Measurements from ENCODE around the gene PDP2. TPM values are rescaled to one million over a fixed set of nuclear protein-coding genes. Genes with fewer than 3 reads are reported as not detected.

Gene PDP2
- total RNA-seq, 1 donor from 2014 or later: 9.0 TPM

DNA sequence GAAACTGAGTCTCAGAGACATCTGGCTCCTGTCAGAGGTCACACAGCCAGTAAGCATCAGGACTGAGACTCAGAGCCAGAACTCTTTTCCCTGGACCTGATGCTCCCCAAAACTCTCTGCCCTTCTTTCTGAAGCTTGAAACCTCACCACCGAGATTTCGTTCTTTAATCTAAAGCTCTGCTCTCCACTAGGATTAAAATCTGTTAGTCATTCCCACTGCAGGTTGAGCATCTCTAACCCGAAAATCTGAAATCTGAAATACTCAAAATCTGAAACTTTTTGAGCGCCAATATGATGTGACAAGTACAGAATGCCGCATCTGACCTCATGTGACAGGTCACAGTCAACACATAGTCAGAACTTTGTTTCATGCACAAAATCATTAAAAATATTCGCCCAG lies 36.2 kb downstream of the PDP2 start:
- H3K27ac Mint-ChIP-seq (ENCODE audit: unreplicated experiment): no peak overlapping the region
- H3K36me3 Mint-ChIP-seq (ENCODE audit: low read depth): no peaks in the 10 kb centered on the region
- no peaks in the 10 kb centered on the region for H3K4me1 Mint-ChIP-seq (ENCODE audit: low read depth)
- peaks cover 21% of the 10 kb centered on the region for H3K27me3 Mint-ChIP-seq (ENCODE audit: low read depth)
- no peak overlapping the region for H3K4me3 Mint-ChIP-seq (ENCODE audit: unreplicated experiment)
- TF ChIP-seq, protein P1, sequence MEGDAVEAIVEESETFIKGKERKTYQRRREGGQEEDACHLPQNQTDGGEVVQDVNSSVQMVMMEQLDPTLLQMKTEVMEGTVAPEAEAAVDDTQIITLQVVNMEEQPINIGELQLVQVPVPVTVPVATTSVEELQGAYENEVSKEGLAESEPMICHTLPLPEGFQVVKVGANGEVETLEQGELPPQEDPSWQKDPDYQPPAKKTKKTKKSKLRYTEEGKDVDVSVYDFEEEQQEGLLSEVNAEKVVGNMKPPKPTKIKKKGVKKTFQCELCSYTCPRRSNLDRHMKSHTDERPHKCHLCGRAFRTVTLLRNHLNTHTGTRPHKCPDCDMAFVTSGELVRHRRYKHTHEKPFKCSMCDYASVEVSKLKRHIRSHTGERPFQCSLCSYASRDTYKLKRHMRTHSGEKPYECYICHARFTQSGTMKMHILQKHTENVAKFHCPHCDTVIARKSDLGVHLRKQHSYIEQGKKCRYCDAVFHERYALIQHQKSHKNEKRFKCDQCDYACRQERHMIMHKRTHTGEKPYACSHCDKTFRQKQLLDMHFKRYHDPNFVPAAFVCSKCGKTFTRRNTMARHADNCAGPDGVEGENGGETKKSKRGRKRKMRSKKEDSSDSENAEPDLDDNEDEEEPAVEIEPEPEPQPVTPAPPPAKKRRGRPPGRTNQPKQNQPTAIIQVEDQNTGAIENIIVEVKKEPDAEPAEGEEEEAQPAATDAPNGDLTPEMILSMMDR (IDR thresholded peaks at IDR 0.05): no peak
- no peaks in the 10 kb centered on the region for H3K9me3 Mint-ChIP-seq (ENCODE audit: low read depth)
- DNase-seq (ENCODE audit: low spot score): no peak

DNA sequence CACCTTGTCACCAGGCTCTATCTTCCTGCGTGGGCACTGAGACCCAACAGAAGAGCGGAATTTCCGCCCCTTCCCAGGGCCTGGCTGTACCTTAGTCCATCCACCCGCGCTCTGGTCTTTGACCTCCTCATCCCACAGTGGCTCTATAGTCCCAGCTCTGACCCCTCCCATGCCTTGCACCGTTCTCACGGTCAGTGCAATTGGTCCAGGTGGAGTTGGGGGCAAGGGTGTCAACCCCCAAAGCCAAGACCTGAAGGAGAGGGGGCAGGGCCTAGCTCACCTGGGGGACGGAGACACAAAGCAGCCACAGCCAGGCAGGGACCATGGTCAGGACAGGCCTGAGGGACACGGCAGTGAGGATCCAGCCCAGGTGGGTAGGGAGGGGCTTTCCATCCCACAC lies 37.4 kb downstream of the PDP2 start:
- no peak for DNase-seq (ENCODE audit: low spot score)
- Mint-ChIP-seq H3K36me3 (ENCODE audit: low read depth) (no peaks in the 10 kb centered on the region), H3K9me3 (ENCODE audit: low read depth) (no peaks in the 10 kb centered on the region), H3K4me1 (ENCODE audit: low read depth) (no peaks in the 10 kb centered on the region), H3K27ac (ENCODE audit: unreplicated experiment) (no peak overlapping the region), H3K4me3 (ENCODE audit: unreplicated experiment) (no peak overlapping the region), H3K27me3 (ENCODE audit: low read depth) (peaks cover 21% of the 10 kb centered on the region)
- TF ChIP-seq, protein P1 (IDR thresholded peaks at IDR 0.05): no peak

DNA sequence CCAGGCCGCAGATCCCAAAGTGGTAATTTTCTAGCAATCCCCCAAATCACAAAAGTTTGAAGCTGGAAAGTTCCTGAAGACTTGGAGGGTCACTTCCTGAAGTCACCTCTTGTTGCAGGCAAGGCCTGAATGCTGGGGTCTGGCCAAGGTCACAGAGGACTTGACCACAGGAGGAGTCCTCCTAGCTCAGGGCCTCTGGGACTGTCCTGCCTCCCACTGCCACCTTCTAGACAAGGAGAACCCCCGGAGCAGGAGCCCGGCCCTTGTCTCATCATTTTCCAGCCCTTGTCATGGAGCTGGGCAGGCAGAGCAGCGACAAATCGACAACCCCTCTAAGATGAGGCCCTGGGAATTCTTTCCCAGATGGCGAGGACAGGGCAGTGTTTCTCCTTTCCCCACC lies 38.0 kb downstream of the PDP2 start:
- Mint-ChIP-seq H3K27me3 (ENCODE audit: low read depth) (peaks cover 21% of the 10 kb centered on the region), H3K36me3 (ENCODE audit: low read depth) (no peaks in the 10 kb centered on the region)

DNA sequence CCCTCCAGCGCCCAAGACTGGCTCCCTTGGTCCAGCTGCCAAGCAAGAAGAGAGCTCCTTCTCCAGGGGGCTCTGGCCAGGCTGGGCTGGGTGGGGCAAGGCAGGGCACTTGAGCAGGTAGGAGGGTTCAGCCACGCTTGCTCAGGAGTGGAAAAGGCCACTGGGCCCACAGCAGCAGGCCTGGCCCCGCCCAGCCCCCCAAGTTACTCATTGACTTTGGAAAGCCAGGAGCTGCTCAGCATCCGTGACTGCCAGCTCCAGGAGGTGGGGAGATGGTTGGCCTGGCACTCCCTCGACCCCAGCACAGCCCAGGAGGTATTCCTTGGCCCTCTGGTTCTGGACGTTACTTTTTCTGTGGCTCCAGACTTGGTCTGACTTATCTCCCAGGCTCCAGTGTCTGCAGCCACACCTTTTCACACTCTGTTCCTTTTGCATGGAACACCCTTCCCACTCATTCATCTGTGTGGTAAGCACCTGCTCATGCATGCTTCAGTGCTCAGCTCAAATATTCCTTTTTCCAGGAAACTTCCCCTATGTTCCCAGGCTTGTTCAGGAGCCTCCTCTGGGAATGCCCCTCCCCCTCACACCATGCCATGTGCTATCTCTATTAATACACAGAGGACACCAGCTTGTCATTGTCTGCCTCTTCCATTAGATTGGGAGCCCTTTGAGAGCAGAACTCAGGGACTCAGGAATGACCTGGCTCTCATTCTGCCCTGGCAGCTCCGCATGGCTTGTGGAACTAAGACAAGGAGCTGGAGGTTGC lies 38.7 kb downstream of the PDP2 start, which contains the start of gene CDH16:
CDH16 (minus strand) TSS at position 83 of the 766 bp plus-strand sequence. CDS start 820 bp downstream, outside the sequence.
- Mint-ChIP-seq H3K9me3 (ENCODE audit: low read depth) (no peaks in the 10 kb centered on the region), H3K27me3 (ENCODE audit: low read depth) (peaks cover 21% of the 10 kb centered on the region)
- TF ChIP-seq, protein P1 (IDR thresholded peaks at IDR 0.05): no peak

More for the DNA sequence above, 38.0 kb downstream of the PDP2 start:
- TF ChIP-seq, protein P1 (IDR thresholded peaks at IDR 0.05): no peak
- Mint-ChIP-seq H3K4me1 (ENCODE audit: low read depth) (peaks cover 6% of the 10 kb centered on the region), H3K27ac (ENCODE audit: unreplicated experiment) (no peak overlapping the region), H3K9me3 (ENCODE audit: low read depth) (no peaks in the 10 kb centered on the region), H3K4me3 (ENCODE audit: unreplicated experiment) (no peak overlapping the region)
- no peak for DNase-seq (ENCODE audit: low spot score)

DNA sequence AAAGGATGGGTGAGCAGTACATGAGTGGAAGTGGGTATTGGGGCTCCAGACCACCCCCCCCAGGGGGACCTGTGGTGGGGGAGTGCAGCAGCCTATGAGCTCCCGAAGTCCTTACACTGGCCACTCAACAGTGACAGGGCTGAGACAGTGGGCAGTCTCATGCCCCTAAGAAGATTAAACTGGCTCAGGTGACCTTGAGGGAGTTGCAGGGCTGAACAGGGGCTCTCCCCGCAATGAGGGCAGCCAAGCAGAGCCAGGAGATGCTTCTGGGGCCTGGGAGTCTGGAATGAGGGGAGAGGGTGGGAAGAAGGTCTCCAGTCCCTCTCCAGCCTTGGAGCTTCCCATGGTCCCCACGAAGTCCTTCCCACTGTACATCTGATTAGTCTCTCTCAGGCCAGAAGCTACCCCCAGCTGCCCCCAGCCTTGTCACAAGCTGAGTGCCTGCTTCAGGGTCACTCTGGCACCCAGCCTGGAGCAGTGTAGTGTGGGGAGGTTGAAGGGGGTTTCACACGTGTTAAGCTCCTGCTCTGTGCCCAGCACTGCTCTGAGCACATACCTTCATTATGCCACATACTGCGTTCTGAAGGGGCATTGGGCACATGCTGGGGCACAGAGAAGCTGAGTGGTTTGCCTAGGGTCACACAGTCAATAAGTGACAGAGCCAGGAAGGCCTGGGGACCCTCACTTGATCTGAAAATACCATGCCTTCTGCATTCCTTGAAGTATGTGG lies 39.4 kb downstream of the PDP2 start:
- Mint-ChIP-seq H3K27me3 (ENCODE audit: low read depth) (peaks cover 17% of the 10 kb centered on the region), H3K4me1 (ENCODE audit: low read depth) (peaks cover 15% of the 10 kb centered on the region), H3K36me3 (ENCODE audit: low read depth) (no peaks in the 10 kb centered on the region), H3K27ac (ENCODE audit: unreplicated experiment) (no peak overlapping the region), H3K4me3 (ENCODE audit: unreplicated experiment) (no peak overlapping the region), H3K9me3 (ENCODE audit: low read depth) (no peaks in the 10 kb centered on the region)
- TF ChIP-seq, protein P1 (IDR thresholded peaks at IDR 0.05): no peak
- no peak for DNase-seq (ENCODE audit: low spot score)

More for the DNA sequence above, 38.7 kb downstream of the PDP2 start, which contains the start of gene CDH16:
- Mint-ChIP-seq H3K36me3 (ENCODE audit: low read depth) (no peaks in the 10 kb centered on the region), H3K27ac (ENCODE audit: unreplicated experiment) (no peak within 1 kb of the TSS), H3K4me1 (ENCODE audit: low read depth) (peaks cover 12% of the 10 kb centered on the region), H3K4me3 (ENCODE audit: unreplicated experiment) (no peak within 1 kb of the TSS)
- no peak for DNase-seq (ENCODE audit: low spot score)
